Measurements from ENCODE around the gene BCAS3.

Gene BCAS3

DNA sequence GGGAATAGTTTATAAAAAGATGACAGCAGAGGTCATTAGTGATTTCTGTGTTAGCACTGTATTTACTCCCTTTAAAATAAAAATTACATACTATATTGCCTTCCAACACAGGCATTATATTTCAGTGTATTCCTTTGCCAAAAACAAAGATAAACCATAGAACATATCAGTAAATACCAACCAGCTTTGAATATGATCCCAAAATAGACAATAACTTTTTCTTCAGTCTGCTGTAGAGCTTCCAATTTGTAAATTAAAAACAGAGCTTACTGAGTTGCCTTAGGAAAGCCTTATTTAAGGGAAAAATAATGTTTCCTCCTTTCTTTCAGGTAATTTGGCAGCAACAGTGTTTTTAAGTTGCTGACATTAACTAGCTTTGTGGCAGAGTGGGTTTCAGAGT, 369.9 kb downstream of the BCAS3 start:
- Histone ChIP-seq H4K20me1 (ENCODE audit: insufficient read depth, low read length) (no peaks in the 10 kb centered on the region), H3K36me3 (ENCODE audit: insufficient read depth, low read length) (0 out of 2 replicates have a peak, but pooled peaks cover 3% of the 10 kb centered on the region), H3K9ac (ENCODE audit: low read length) (no peak overlapping the region), H3K4me1 (ENCODE audit: insufficient read depth, low read length, severe bottlenecking) (no peaks in the 10 kb centered on the region), H3K9me3 (ENCODE audit: low read length) (no peaks in the 10 kb centered on the region), H3F3A (ENCODE audit: insufficient read depth, low read length) (no peaks in the 10 kb centered on the region), H3K79me2 (ENCODE audit: insufficient read depth, low read length) (no peaks in the 10 kb centered on the region), H3K27ac (ENCODE audit: low read depth, low read length, poor library complexity, severe bottlenecking) (no peak overlapping the region), H3K4me3 (ENCODE audit: low read depth, low read length, poor library complexity, severe bottlenecking) (no peak overlapping the region), H2AFZ (ENCODE audit: low read length) (no peak overlapping the region), H3K27me3 (ENCODE audit: insufficient read depth, low read length) (no peaks in the 10 kb centered on the region), H3K4me2 (ENCODE audit: low read length) (no peak overlapping the region), H3K9me2 (ENCODE audit: low read depth, low read length) (no peaks in the 10 kb centered on the region)
- no peak for TF ChIP-seq EZH2 (IDR thresholded peaks at IDR 0.05; ENCODE audit: borderline replicate concordance, low read length)
- TF ChIP-seq, protein P1, sequence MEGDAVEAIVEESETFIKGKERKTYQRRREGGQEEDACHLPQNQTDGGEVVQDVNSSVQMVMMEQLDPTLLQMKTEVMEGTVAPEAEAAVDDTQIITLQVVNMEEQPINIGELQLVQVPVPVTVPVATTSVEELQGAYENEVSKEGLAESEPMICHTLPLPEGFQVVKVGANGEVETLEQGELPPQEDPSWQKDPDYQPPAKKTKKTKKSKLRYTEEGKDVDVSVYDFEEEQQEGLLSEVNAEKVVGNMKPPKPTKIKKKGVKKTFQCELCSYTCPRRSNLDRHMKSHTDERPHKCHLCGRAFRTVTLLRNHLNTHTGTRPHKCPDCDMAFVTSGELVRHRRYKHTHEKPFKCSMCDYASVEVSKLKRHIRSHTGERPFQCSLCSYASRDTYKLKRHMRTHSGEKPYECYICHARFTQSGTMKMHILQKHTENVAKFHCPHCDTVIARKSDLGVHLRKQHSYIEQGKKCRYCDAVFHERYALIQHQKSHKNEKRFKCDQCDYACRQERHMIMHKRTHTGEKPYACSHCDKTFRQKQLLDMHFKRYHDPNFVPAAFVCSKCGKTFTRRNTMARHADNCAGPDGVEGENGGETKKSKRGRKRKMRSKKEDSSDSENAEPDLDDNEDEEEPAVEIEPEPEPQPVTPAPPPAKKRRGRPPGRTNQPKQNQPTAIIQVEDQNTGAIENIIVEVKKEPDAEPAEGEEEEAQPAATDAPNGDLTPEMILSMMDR (IDR thresholded peaks at IDR 0.05; ENCODE audit: low read length) = no peak

DNA sequence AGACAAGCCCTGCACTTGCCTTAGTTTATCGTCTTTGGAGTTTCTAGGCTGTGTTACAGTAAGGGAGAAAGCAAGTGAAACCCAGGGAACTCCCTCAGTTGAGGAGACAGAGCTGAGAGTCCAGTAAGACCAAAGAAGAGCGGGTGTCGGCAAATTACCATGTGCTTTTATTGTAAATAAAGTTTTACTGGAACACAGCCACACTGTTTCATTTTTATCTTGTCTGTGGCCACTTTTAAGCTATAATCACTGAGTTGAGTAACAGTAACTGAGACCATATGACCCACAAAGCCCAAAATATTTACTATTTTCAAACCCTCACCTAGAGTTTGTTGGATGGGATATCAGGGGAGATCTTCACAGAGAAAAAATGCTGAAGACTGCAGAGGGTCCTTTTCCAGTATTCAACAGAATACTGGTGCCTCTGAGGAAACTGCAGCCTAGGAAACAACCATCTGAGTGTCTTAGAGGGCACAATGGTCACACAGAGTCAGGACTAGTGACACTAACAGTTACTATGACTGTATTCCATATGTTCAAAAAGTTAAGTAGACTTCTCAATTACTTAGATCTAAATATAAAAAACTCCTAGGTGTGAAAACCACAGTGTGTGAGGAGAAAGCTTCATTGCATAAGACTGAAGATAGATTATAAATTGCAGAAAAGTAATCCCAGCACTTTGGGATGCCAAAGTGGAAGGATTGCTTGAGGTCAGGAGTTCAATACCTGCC, 370.9 kb downstream of the BCAS3 start:
- no peak overlapping the region for H3K4me3 ChIP-seq (ENCODE audit: low read depth, low read length, poor library complexity, severe bottlenecking)

DNA sequence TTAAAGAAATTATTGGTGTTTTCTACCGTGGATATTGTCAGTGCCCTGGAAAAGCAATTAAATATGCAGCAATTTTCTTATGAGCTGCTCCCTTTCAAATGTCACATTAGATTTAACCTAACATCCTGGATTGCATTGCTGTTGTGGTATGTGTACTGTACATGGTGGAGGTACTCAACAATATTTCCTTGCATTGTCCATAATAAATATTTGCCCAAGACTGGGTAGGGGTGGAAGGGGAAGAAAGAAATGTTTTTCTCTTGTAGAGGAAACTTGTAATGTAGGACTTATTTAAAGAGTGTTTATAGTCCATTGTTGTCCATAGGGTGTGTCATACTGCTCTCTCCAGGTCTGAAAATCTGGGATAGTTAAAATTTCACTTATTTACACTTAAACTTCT, 375.8 kb downstream of the BCAS3 start:
- no peaks in the 10 kb centered on the region for H3K9me3 ChIP-seq (ENCODE audit: low read length)
- no peaks in the 10 kb centered on the region for H3K4me1 ChIP-seq (ENCODE audit: insufficient read depth, low read length, severe bottlenecking)
- no peaks in the 10 kb centered on the region for H3K36me3 ChIP-seq (ENCODE audit: insufficient read depth, low read length)
- H2AFZ ChIP-seq (ENCODE audit: low read length) = no peak overlapping the region
- no peaks in the 10 kb centered on the region for H4K20me1 ChIP-seq (ENCODE audit: insufficient read depth, low read length)
- H3F3A ChIP-seq (ENCODE audit: insufficient read depth, low read length) = no peaks in the 10 kb centered on the region
- no peaks in the 10 kb centered on the region for H3K79me2 ChIP-seq (ENCODE audit: insufficient read depth, low read length)
- H3K9me2 ChIP-seq (ENCODE audit: low read depth, low read length) = no peaks in the 10 kb centered on the region
- TF ChIP-seq, protein P1 (IDR thresholded peaks at IDR 0.05; ENCODE audit: low read length) = no peak
- no peak for TF ChIP-seq EZH2 (IDR thresholded peaks at IDR 0.05; ENCODE audit: borderline replicate concordance, low read length)
- H3K4me2 ChIP-seq (ENCODE audit: low read length) = no peak overlapping the region
- H3K27me3 ChIP-seq (ENCODE audit: insufficient read depth, low read length) = no peaks in the 10 kb centered on the region
- no peak overlapping the region for H3K4me3 ChIP-seq (ENCODE audit: low read depth, low read length, poor library complexity, severe bottlenecking)
- no peak overlapping the region for H3K27ac ChIP-seq (ENCODE audit: low read depth, low read length, poor library complexity, severe bottlenecking)
- no peak overlapping the region for H3K9ac ChIP-seq (ENCODE audit: low read length)

More for the DNA sequence above, 370.9 kb downstream of the BCAS3 start:
- Histone ChIP-seq H3K27ac (ENCODE audit: low read depth, low read length, poor library complexity, severe bottlenecking) (no peak overlapping the region), H3F3A (ENCODE audit: insufficient read depth, low read length) (no peaks in the 10 kb centered on the region), H3K27me3 (ENCODE audit: insufficient read depth, low read length) (no peaks in the 10 kb centered on the region), H3K4me1 (ENCODE audit: insufficient read depth, low read length, severe bottlenecking) (no peaks in the 10 kb centered on the region), H2AFZ (ENCODE audit: low read length) (no peak overlapping the region), H3K79me2 (ENCODE audit: insufficient read depth, low read length) (no peaks in the 10 kb centered on the region), H3K9ac (ENCODE audit: low read length) (no peak overlapping the region), H3K9me3 (ENCODE audit: low read length) (no peaks in the 10 kb centered on the region), H4K20me1 (ENCODE audit: insufficient read depth, low read length) (no peaks in the 10 kb centered on the region), H3K36me3 (ENCODE audit: insufficient read depth, low read length) (no peaks in the 10 kb centered on the region), H3K9me2 (ENCODE audit: low read depth, low read length) (no peaks in the 10 kb centered on the region), H3K4me2 (ENCODE audit: low read length) (no peak overlapping the region)
- TF ChIP-seq, protein P1 (IDR thresholded peaks at IDR 0.05; ENCODE audit: low read length) = no peak
- TF ChIP-seq EZH2 (IDR thresholded peaks at IDR 0.05; ENCODE audit: borderline replicate concordance, low read length) = no peak

All from OCI-LY1 (cell line).